Tibial artery (tissue), 4 donors: ENCODE data around the gene CEBPZOS.
"Not testable (repeated sequence)": the region's sequence is repeated elsewhere in the genome, so short reads cannot be mapped to it uniquely, and the experiment has no call there.

Experiments
- DNase-seq, 2 donors: peaks; one replicate each; pipeline ENCODE4 v3.0.0-alpha.2; 2019
- H3K27ac ChIP-seq, 2 donors: fragments of 200-600 bp; sonication (generic) in 1 of 2; 1 replicate in 1 of 2; 2 replicates in 1 of 2; pipeline ENCODE4 v1.5.1; 2018 to 2019; ENCODE audit warnings: mild to moderate bottlenecking in 1 of 2
- H3K27me3 ChIP-seq, 2 donors: fragments of 200-600 bp; sonication (generic) in 1 of 2; one replicate each; pipeline versions ENCODE4 v1.5.1 to v1.6.0; 2016 to 2019
- H3K36me3 ChIP-seq, 3 donors: fragments of 200-600 bp; sonication (generic) in 2 of 3; one replicate each; pipeline ENCODE4 v1.5.1; 2016 to 2019; ENCODE audit warnings: mild to moderate bottlenecking in 2 of 3
- H3K4me1 ChIP-seq, 4 donors: fragments of 200-600 bp; sonication (generic) in 2 of 4; 1 replicate in 3 of 4; 2 replicates in 1 of 4; pipeline ENCODE4 v1.5.1; 2016 to 2019
- H3K4me3 ChIP-seq, 2 donors: fragments of 200-600 bp; sonication (generic) in 1 of 2; 1 replicate in 1 of 2; 2 replicates in 1 of 2; pipeline ENCODE4 v1.5.1; 2018 to 2019; ENCODE audit warnings: mild to moderate bottlenecking in 2 of 2
- H3K9me3 ChIP-seq, 3 donors: fragments of 200-600 bp; sonication (generic) in 1 of 3; one replicate each; pipeline ENCODE4 v1.5.1; 2016 to 2019
- intact Hi-C: fragments of 100-400 bp; cut with DNase I; formaldehyde crosslinking; loops from one replicate; pipeline ENCODE4 v1.15.0; 2023; ENCODE audit warnings: low total_unique reads
- TF ChIP-seq, protein P1 (sequence below), 2 experiments: fragments of 200-600 bp in 1 of 2; fragments of 450-650 bp in 1 of 2; IDR thresholded peaks; one replicate each; pipeline ENCODE4 v1.5.1; 2017 to 2019; ENCODE audit warnings: antibody characterized with exemption in 2 of 2, mild to moderate bottlenecking in 1 of 2, moderate library complexity in 1 of 2

CEBPZOS gene

DNA sequence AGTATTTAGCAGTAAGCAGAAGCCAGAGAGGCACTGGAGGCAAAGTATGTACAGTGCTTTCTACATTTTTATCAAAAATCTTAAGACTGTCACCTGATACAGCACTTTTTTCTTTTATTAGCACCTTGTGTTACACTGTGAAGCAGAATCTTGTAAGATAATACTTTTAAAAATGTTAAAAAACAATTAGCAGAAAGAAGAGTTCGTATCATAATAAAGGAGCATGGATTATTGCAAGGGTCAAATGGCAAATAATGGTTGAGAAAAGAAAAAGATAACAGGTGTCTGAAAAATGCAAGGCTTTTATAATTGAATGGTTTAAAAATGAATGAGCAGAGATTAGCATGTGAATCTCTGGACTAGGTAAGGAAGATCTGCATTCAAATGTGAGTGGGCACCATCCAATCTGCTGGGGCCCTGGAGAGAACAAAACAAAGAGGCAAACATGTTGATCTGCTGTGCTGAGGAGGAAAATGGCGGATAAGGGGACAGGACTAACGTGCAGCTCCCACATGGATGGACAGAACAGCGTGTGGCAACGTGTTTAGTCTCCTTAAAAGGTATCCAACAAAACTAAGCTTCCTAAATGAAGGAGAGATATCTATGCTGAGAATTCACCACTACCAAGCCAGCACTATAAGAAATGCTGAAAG is 9.5 kb downstream of the CEBPZOS start:
- Histone ChIP-seq H3K9me3 (peaks cover 6 to 40% (median 12%) of the 10 kb centered on the region in 3 donors), H3K4me3 (no peak overlapping the region), H3K4me1 (no peaks in the 10 kb centered on the region), H3K27ac (no peak overlapping the region), H3K36me3 (peaks cover 96 to 97% (median 97%) of the 10 kb centered on the region in 3 donors), H3K27me3 (no peaks in the 10 kb centered on the region)
- TF ChIP-seq, protein P1, sequence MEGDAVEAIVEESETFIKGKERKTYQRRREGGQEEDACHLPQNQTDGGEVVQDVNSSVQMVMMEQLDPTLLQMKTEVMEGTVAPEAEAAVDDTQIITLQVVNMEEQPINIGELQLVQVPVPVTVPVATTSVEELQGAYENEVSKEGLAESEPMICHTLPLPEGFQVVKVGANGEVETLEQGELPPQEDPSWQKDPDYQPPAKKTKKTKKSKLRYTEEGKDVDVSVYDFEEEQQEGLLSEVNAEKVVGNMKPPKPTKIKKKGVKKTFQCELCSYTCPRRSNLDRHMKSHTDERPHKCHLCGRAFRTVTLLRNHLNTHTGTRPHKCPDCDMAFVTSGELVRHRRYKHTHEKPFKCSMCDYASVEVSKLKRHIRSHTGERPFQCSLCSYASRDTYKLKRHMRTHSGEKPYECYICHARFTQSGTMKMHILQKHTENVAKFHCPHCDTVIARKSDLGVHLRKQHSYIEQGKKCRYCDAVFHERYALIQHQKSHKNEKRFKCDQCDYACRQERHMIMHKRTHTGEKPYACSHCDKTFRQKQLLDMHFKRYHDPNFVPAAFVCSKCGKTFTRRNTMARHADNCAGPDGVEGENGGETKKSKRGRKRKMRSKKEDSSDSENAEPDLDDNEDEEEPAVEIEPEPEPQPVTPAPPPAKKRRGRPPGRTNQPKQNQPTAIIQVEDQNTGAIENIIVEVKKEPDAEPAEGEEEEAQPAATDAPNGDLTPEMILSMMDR (IDR thresholded peaks at IDR 0.05): no peak
- DNase-seq: no peak
- intact Hi-C loops: no loop called here

DNA sequence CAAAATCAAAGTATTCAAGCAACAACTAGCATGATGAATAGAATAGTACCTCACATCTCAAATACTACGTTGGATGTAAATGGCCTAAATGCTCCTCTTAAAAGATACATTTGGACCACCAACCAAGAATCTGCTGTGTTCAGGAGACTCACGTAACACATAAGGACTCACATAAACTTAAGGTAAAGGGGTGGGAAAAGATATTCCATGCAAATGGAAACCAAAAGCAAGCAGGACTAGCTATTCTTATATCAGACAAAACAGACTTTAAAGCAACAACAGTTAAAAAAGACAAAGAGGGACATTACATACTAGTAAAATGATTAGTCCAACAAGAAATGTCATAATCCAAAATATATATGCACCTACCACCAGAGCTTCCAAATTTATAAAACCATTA is 10.5 kb downstream of the CEBPZOS start:
- intact Hi-C loops, H3K4me3 ChIP-seq: not testable (repeated sequence)

DNA sequence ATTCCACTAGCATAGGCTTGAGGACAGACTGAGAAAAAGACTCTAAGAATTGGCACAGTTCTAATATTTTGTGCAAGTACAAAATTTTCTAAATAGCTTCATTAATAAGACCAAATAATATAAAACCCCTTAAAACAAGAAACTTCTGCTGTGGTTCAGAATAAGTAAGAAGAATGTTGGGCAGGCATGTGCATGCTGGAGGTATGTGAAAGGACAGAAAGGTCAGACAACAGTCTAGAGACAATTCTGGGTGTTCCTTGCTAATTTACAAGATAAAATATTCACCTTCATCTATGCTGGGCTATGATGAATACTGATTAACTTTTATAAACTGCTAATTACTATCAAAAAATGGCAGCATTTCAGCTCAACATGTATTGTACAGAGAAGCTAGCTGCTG is 14.9 kb downstream of the CEBPZOS start:
- intact Hi-C loops: no loop called here
- H3K9me3 ChIP-seq: peaks cover 6 to 29% (median 7%) of the 10 kb centered on the region in 3 donors
- no peaks in the 10 kb centered on the region for H3K4me1 ChIP-seq
- H3K36me3 ChIP-seq: peaks cover 87 to 98% (median 97%) of the 10 kb centered on the region in 3 donors
- no peak for DNase-seq
- H3K4me3 ChIP-seq: no peak overlapping the region
- TF ChIP-seq, protein P1 (IDR thresholded peaks at IDR 0.05): no peak
- H3K27me3 ChIP-seq: no peaks in the 10 kb centered on the region
- no peak overlapping the region for H3K27ac ChIP-seq

More for the DNA sequence above, 10.5 kb downstream of the CEBPZOS start:
- not testable (repeated sequence) for H3K4me1 ChIP-seq, H3K27ac ChIP-seq, DNase-seq, H3K27me3 ChIP-seq
- H3K36me3 ChIP-seq: peaks cover 96 to 97% (median 97%) of the 10 kb centered on the region in 3 donors
- H3K9me3 ChIP-seq: peaks cover 6 to 40% (median 12%) of the 10 kb centered on the region in 3 donors

DNA sequence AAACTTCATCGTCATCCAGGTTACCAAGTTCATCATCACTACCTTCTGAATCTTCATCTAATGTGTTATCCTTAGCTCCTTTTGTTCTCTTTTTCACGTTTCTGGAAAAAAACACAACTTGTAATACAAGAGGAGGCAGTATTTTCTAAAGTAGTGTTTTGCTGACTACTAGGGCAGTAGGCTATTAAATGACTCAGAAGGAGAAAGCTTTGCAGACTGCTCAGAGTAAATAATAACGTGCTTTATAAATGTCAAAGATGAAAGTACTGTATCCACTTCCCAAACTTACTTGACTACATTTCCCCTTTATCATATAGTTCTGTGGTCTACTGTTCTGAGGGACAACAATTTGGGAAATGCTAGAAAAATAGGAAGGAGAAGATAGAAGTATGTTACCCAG is 15.6 kb downstream of the CEBPZOS start:
- TF ChIP-seq, protein P1 (IDR thresholded peaks at IDR 0.05): no peak
- intact Hi-C loops: no loop called here
- H3K36me3 ChIP-seq: peaks cover 85 to 98% (median 97%) of the 10 kb centered on the region in 3 donors
- H3K27ac ChIP-seq: no peak overlapping the region
- peaks cover 5 to 29% (median 6%) of the 10 kb centered on the region in 3 donors for H3K9me3 ChIP-seq
- no peak overlapping the region for H3K4me3 ChIP-seq
- H3K27me3 ChIP-seq: no peaks in the 10 kb centered on the region
- no peak for DNase-seq
- no peaks in the 10 kb centered on the region for H3K4me1 ChIP-seq

DNA sequence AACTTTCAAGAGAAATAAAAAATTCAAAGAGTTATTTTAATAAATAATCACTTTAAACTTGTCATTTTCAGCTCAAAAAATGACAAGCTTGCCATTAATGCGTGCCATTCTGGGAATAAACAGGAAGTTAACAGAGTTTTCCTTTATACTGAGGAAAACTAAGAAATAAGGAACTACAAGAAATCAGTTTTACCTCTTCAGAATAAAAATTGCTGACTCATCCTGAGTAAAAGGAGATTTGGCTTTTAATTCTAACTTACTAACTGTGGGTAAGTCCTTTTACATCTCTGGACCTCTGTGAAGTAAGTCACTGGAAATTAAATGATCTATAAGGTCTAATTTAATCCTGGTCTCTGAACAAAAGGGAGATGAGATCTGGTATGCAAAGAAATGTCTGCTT is 19.0 kb downstream of the CEBPZOS start:
- H3K27ac ChIP-seq: no peak overlapping the region
- no peak for DNase-seq
- TF ChIP-seq, protein P1 (IDR thresholded peaks at IDR 0.05): no peak
- no peaks in the 10 kb centered on the region for H3K27me3 ChIP-seq
- H3K4me1 ChIP-seq: no peaks in the 10 kb centered on the region
- intact Hi-C loops: no loop called here
- peaks cover 0 to 2% (median 0%) of the 10 kb centered on the region in 3 donors for H3K9me3 ChIP-seq
- H3K4me3 ChIP-seq: no peak overlapping the region
- H3K36me3 ChIP-seq: peaks cover 74 to 98% (median 80%) of the 10 kb centered on the region in 3 donors

DNA sequence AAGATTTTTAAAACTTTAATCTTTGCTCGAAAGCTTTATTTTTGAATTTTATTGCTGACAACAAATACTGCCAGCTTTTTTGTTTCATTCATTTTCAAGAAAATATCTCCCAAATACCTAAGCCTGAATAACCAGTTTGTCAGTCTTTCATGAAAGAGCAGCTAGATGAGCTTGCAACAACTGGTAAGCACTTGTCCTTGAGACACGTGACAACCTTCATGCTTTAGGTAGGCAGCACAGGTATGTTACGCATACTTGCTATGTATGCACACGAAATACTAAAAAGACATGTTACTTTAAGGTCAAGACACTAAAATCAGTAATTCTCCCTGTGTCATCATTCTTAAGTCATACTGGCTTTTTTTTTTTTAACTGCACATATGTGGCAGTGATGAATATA is 22.8 kb downstream of the CEBPZOS start:
- Histone ChIP-seq H3K9me3 (no peaks in the 10 kb centered on the region), H3K27ac (no peak overlapping the region), H3K4me3 (no peak overlapping the region), H3K36me3 (peaks cover 64 to 99% (median 65%) of the 10 kb centered on the region in 3 donors), H3K27me3 (no peaks in the 10 kb centered on the region), H3K4me1 (no peaks in the 10 kb centered on the region)
- DNase-seq: no peak
- intact Hi-C loops: no loop called here
- TF ChIP-seq, protein P1 (IDR thresholded peaks at IDR 0.05): no peak
